Stomach smooth muscle (tissue), 2 donors: ENCODE measurements around the gene SGIP1.

Experiments used
- H3K27ac ChIP-seq: one replicate; pipeline ENCODE4 v1.7.0; 2013; ENCODE audit warnings: mild to moderate bottlenecking, low read length, inconsistent platforms
- H3K27me3 ChIP-seq, 2 donors: one replicate each; pipeline ENCODE4 v1.7.0; 2013; ENCODE audit warnings: low read length in 2 of 2; ENCODE audit not compliant: insufficient read depth in 2 of 2, control insufficient read depth in 1 of 2
- H3K36me3 ChIP-seq, 2 donors: one replicate each; pipeline ENCODE4 v1.7.0; 2013; ENCODE audit warnings: low read length in 2 of 2; ENCODE audit not compliant: control insufficient read depth in 2 of 2, insufficient read depth in 2 of 2
- H3K4me1 ChIP-seq: one replicate; pipeline ENCODE4 v1.7.0; 2013; ENCODE audit warnings: low read length; ENCODE audit not compliant: control insufficient read depth, insufficient read depth
- H3K4me3 ChIP-seq, 2 donors: one replicate each; pipeline ENCODE4 v1.7.0; 2013; ENCODE audit warnings: low read length in 2 of 2
- H3K9ac ChIP-seq, 2 donors: one replicate each; pipeline ENCODE4 v1.7.0; 2013; ENCODE audit warnings: low read length in 2 of 2, mild to moderate bottlenecking in 1 of 2
- H3K9me3 ChIP-seq, 2 donors: one replicate each; pipeline ENCODE4 v1.7.0; 2013; ENCODE audit warnings: low read length in 2 of 2; ENCODE audit not compliant: control insufficient read depth in 2 of 2
- donor health status: healthy.
- donor health status: Pancreatic carcinoma.

Gene SGIP1

GRCh38 chr1:66679140-66679539 lies 145.2 kb downstream of the SGIP1 start:
- Histone ChIP-seq H3K27me3 (no peaks in the 10 kb centered on the region), H3K4me3 (no peak overlapping the region), H3K4me1 (no peaks in the 10 kb centered on the region), H3K9ac (no peak overlapping the region), H3K9me3 (no peaks in the 10 kb centered on the region), H3K27ac (no peak overlapping the region), H3K36me3 (no peaks in the 10 kb centered on the region)

DNA sequence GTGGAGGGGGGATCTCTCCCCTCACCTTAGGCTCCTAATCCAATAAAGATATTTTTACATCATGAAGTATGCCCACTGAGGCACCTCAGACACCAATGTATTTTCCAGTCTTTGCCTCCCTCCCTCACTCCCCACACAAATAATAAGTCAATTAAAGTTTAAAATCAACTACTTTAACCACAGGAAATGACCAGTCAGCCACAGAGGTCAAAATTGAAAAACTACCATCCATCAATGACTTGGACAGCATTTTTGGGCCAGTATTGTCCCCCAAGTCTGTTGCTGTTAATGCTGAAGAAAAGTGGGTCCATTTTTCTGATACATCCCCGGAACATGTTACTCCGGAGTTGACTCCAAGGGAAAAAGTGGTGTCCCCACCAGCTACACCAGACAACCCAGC lies 147.7 kb downstream of the SGIP1 start:
- Histone ChIP-seq H3K9me3 (no peaks in the 10 kb centered on the region), H3K4me3 (no peak overlapping the region), H3K4me1 (no peaks in the 10 kb centered on the region), H3K27ac (no peak overlapping the region), H3K27me3 (no peaks in the 10 kb centered on the region), H3K36me3 (no peaks in the 10 kb centered on the region), H3K9ac (no peak overlapping the region)

DNA sequence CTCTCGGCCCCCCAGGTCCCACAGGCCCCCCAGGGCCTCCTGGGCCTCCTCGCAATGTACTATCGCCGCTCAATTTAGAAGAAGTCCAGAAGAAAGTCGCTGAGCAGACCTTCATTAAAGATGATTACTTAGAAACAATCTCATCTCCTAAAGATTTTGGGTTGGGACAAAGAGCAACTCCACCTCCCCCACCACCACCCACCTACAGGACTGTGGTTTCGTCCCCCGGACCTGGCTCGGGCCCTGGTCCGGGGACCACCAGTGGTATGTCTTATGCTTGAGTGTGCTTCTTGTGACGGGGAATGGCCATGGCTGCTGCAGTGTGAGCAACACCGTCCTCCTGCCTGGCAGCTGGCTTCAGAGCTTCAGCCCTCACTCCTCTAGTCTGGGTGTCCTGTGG lies 148.2 kb downstream of the SGIP1 start:
- Histone ChIP-seq H3K4me3 (no peak overlapping the region), H3K9ac (no peak overlapping the region), H3K9me3 (no peaks in the 10 kb centered on the region), H3K36me3 (no peaks in the 10 kb centered on the region), H3K4me1 (no peaks in the 10 kb centered on the region), H3K27me3 (no peaks in the 10 kb centered on the region), H3K27ac (no peak overlapping the region)

DNA sequence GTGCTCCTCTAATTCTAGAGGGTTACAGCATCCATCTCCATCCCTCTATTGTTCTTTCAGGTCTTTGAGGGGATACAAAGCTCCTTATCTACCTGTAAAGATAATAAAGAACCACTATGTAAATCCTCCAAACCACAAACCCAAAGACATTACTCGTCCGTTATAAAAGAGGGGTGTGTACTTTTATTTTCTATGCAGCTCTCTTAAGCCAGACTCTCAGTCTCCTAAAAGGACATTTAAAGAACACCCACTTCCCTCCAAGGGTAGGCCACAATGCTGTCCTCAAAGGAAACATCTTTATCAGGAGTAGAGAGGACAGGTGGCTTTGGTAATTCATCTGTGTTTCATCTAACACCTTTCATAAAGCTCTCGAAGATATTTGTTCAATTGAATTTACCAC lies 150.4 kb downstream of the SGIP1 start:
- no peak overlapping the region for H3K9ac ChIP-seq
- no peak overlapping the region for H3K4me3 ChIP-seq
- no peaks in the 10 kb centered on the region for H3K36me3 ChIP-seq
- H3K9me3 ChIP-seq = no peaks in the 10 kb centered on the region
- H3K27me3 ChIP-seq = no peaks in the 10 kb centered on the region
- no peak overlapping the region for H3K27ac ChIP-seq
- no peaks in the 10 kb centered on the region for H3K4me1 ChIP-seq

DNA sequence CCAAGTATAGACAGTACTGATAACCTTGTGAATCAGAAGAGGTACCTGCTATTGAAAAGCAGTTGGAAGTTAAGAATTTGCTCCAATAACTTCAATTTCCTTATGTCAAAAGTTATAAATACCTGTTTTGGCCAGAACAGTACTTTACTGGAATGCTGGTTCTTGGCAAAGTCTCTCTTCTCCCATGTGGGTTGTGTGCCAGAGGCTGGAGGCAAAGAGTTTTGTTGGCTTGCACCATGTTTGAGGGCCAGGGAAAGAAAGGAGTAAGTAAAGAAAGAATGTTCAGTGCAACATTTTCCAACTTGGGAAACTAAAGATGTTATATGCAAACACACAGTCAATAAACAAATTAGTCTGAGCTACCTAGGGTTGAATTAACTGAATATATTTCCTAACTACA lies 151.3 kb downstream of the SGIP1 start:
- Histone ChIP-seq H3K4me3 (no peak overlapping the region), H3K27ac (no peak overlapping the region), H3K9ac (no peak overlapping the region), H3K9me3 (no peaks in the 10 kb centered on the region), H3K27me3 (no peaks in the 10 kb centered on the region), H3K36me3 (no peaks in the 10 kb centered on the region), H3K4me1 (no peaks in the 10 kb centered on the region)

DNA sequence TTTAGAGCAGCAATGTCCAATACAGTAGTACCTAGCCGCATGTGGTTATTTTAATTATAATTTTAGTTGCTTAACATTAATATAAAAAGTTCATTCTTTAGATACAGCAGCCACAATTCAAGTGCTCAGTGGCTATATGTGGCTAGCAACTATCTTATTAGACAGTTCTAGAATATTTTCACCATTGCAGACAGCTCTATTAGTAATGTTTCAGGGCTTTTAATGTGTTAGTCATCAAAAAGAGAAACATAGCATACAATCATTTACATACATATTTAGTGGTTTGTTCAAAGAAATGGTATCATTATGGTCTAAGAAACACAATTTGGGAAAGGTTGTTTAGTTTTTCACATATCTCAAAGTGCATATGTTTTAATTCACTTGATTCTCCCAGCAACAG lies 151.7 kb downstream of the SGIP1 start:
- Histone ChIP-seq H3K27ac (no peak overlapping the region), H3K9me3 (no peaks in the 10 kb centered on the region), H3K4me3 (no peak overlapping the region), H3K4me1 (no peaks in the 10 kb centered on the region), H3K36me3 (no peaks in the 10 kb centered on the region), H3K9ac (no peak overlapping the region), H3K27me3 (no peaks in the 10 kb centered on the region)

GRCh38 chr1:66686406-66686805 lies 152.5 kb downstream of the SGIP1 start:
- no peaks in the 10 kb centered on the region for H3K27me3 ChIP-seq

DNA sequence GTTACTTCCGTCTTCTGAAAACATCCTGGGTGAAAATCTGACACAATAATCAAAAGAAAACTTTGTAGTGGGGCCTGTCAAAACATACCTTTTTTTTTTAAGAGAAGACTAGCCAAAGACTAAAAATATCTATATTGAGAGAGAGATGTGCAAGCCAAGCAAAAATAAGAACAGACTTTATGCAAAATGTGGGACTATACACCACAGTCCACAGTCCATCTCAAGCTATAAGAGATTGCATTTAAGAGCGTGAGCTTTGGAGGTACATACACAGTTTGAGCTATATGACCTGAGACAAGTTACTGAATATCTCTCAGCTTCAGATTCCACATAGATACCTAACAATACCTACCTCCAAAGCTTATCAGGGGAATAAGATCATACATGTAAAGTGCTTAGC lies 153.4 kb downstream of the SGIP1 start:
- Histone ChIP-seq H3K9ac (no peak overlapping the region), H3K9me3 (no peaks in the 10 kb centered on the region), H3K27me3 (no peaks in the 10 kb centered on the region), H3K4me3 (no peak overlapping the region), H3K36me3 (no peaks in the 10 kb centered on the region), H3K4me1 (no peaks in the 10 kb centered on the region), H3K27ac (no peak overlapping the region)

More at GRCh38 chr1:66686406-66686805, 152.5 kb downstream of the SGIP1 start:
- no peaks in the 10 kb centered on the region for H3K36me3 ChIP-seq
- no peaks in the 10 kb centered on the region for H3K4me1 ChIP-seq
- H3K9ac ChIP-seq = no peak overlapping the region
- H3K27ac ChIP-seq = no peak overlapping the region
- no peaks in the 10 kb centered on the region for H3K9me3 ChIP-seq
- no peak overlapping the region for H3K4me3 ChIP-seq

DNA sequence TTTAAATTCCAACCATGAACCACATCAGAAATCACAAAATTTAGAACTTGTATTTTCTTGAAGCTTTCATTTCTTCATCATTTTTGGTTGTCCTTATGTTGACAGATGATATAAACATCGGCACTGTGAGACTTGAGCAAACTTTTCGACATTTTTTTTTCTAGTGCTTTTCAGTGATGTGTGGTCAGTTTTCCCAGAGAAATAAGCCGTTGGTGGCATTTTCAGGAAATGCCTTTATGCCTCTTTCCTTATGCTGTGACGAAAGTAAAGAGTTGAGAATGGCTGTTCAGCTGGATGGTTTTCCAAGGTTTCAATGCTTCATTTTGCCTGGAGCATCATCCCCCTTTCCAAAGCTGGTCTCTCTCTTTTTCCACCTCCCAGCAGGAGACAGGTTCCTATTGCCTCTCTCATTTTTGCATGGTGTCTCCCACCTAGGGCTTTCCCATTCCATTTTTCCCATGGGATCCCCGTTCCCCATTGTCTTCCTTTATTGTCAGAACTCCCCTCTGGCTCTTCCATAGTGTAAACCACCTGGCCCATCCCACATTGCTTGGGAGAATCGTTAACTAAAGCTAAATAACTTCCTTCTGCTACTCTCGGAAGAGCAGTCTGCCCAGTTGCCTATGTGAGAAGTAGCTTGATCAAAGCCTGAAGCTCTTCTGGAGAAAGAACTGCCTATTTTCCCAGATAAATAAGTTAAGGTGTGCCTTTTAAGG lies 156.9 kb downstream of the SGIP1 start:
- H3K4me3 ChIP-seq = no peak overlapping the region
- no peak overlapping the region for H3K9ac ChIP-seq
- H3K27ac ChIP-seq = no peak overlapping the region
- no peaks in the 10 kb centered on the region for H3K4me1 ChIP-seq
- H3K27me3 ChIP-seq = no peaks in the 10 kb centered on the region
- H3K9me3 ChIP-seq = no peaks in the 10 kb centered on the region
- no peaks in the 10 kb centered on the region for H3K36me3 ChIP-seq

DNA sequence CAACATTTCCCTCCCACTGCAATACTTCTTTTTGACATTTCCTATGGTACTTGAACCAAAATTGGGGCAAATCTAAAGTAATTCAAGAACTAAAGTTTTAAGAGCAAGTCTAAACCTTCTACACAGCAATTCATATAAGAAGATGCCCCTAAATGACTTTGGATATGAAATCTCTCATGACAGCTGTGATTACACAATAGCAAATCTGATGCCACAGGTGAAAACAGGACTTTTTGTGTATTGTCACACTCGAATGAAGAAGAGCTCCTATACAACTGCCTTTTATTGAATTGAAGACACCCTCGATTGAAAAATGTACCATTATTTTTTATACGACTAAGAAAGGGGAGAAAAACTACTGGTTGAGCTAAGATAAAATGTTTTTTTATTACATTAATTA lies 158.7 kb downstream of the SGIP1 start:
- Histone ChIP-seq H3K4me1 (no peaks in the 10 kb centered on the region), H3K9me3 (no peaks in the 10 kb centered on the region), H3K4me3 (no peak overlapping the region), H3K36me3 (no peaks in the 10 kb centered on the region), H3K27ac (no peak overlapping the region), H3K27me3 (no peaks in the 10 kb centered on the region), H3K9ac (no peak overlapping the region)

DNA sequence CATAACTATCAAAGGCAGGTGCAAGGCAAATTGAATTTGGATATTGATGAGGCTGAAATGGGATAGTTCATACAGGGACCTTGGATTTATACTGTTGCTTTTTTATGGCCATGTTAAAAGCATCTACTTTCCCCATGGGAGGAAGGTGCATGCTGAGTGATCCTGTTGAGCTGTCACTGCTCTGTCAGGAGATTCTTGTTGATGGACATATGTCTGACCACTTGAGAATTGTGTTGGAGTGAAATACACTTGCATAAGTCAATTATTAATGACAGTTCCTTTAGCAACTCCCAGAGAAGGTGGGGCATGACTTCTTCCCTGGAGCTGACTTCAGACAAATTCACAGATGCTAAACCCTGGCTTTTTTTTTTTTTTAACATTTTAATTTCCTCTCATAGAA lies 159.9 kb downstream of the SGIP1 start:
- no peaks in the 10 kb centered on the region for H3K36me3 ChIP-seq
- H3K9me3 ChIP-seq = no peaks in the 10 kb centered on the region
- no peak overlapping the region for H3K9ac ChIP-seq
- H3K4me1 ChIP-seq = no peaks in the 10 kb centered on the region
- H3K27me3 ChIP-seq = no peaks in the 10 kb centered on the region
- H3K27ac ChIP-seq = no peak overlapping the region
- H3K4me3 ChIP-seq = no peak overlapping the region
